HepG2 (cell line): ENCODE measurements around the gene FN1. TPM values are rescaled to one million over a fixed set of nuclear protein-coding genes. Genes with fewer than 3 reads are reported as not detected.

Source experiments
- ARID5B ChIP-seq: IDR thresholded peaks from 2 replicates; pipeline ENCODE4 v1.4.0; 2020; ENCODE audit warnings: mild to moderate bottlenecking, missing genetic modification reagents
- ATF3 ChIP-seq: sonication (generic); formaldehyde crosslinking; IDR thresholded peaks from 2 replicates; pipeline ENCODE4 v1.4.0; 2020; ENCODE audit warnings: missing genetic modification reagents
- DNMT3B ChIP-seq: conservative IDR thresholded peaks from 2 replicates; pipeline ENCODE4 v1.6.1; 2016; ENCODE audit warnings: missing biosample characterization, control low read depth
- GABPB1 ChIP-seq: IDR thresholded peaks from 2 replicates; pipeline ENCODE4 v1.6.1; 2016; ENCODE audit warnings: mild to moderate bottlenecking, missing genetic modification reagents, moderate library complexity, missing compliant biosample characterization
- MYC ChIP-seq: sonication (generic); formaldehyde crosslinking; IDR thresholded peaks from 2 replicates; pipeline ENCODE4 v1.9.0; 2021; ENCODE audit warnings: missing genetic modification reagents, borderline replicate concordance
- NFIC ChIP-seq: IDR thresholded peaks from 2 replicates; pipeline ENCODE4 v1.6.1; 2012; ENCODE audit warnings: mild to moderate bottlenecking, low read length, inconsistent platforms
- NPAS2 ChIP-seq: sonication (generic); formaldehyde crosslinking; IDR thresholded peaks from 2 replicates; pipeline ENCODE4 v1.8.0; 2022; ENCODE audit warnings: mild to moderate bottlenecking, missing genetic modification reagents, borderline replicate concordance
- NR2F2 ChIP-seq: IDR thresholded peaks from 2 replicates; pipeline ENCODE4 v1.6.1; 2012; ENCODE audit warnings: low read depth, inconsistent platforms, borderline replicate concordance
- TAF15 ChIP-seq: fragments of 200-400 bp; formaldehyde crosslinking; IDR thresholded peaks from one replicate; pipeline ENCODE4 v1.6.1; 2018; ENCODE audit warnings: mild to moderate bottlenecking, low read depth, low read length; ENCODE audit not compliant: poor library complexity, severe bottlenecking
- ZBED4 ChIP-seq: sonication (generic); formaldehyde crosslinking; IDR thresholded peaks from 2 replicates; pipeline ENCODE4 v1.4.0; 2020; ENCODE audit warnings: missing genetic modification reagents, borderline replicate concordance
- ZBTB26 ChIP-seq: IDR thresholded peaks from 2 replicates; pipeline ENCODE4 v1.6.1; 2016; ENCODE audit warnings: missing compliant biosample characterization, missing genetic modification reagents, borderline replicate concordance
- ZNF331 ChIP-seq: sonication (generic); formaldehyde crosslinking; IDR thresholded peaks from 2 replicates; pipeline ENCODE4 v1.4.0; 2020; ENCODE audit warnings: missing genetic modification reagents
- ZNF430 ChIP-seq: sonication (generic); formaldehyde crosslinking; IDR thresholded peaks from 2 replicates; pipeline ENCODE4 v1.9.0; 2021; ENCODE audit warnings: mild to moderate bottlenecking, missing genetic modification reagents
- ZNF468 ChIP-seq: sonication (generic); formaldehyde crosslinking; IDR thresholded peaks from 2 replicates; pipeline ENCODE4 v1.8.0; 2022; ENCODE audit warnings: mild to moderate bottlenecking, moderate library complexity, missing genetic modification reagents
- ZNF512 ChIP-seq: sonication (generic); formaldehyde crosslinking; IDR thresholded peaks from 2 replicates; pipeline ENCODE4 v1.4.0; 2020; ENCODE audit warnings: mild to moderate bottlenecking, missing genetic modification reagents
- polyA plus RNA-seq, 8 experiments: library from polyadenylated mRNA; depleted of rRNA in 3 of 8; stranded (reverse) in 7 of 8; unstranded in 1 of 8; fragments of >200 nt; fragmentation: Illumina TruSeq in 4 of 8; extraction: Trizol in 4 of 8; gene quantifications; 2 replicates each; pipeline versions ENCODE4 v1.2.1 to v1.2.3, GENCODE V29; 2011 to 2016; ENCODE audit warnings: low read depth in 4 of 8, missing spikeins in 1 of 8, mixed read lengths in 1 of 8; ENCODE audit not compliant: insufficient read depth in 1 of 8
- total RNA-seq, 5 experiments: library from RNA; depleted of rRNA; stranded (reverse); fragments of >200 nt; fragmentation: Illumina TruSeq; extraction: Trizol; gene quantifications; 2 replicates each; pipeline ENCODE4 v1.2.3, GENCODE V29; 2016; ENCODE audit warnings: low read depth in 1 of 5

Gene FN1
- total and polyA plus RNA-seq, 2 of the 13 experiments (the other 11 are each of a cell fraction or from before 2014, with no cell fraction given) = 1,847 to 6,471 TPM

GRCh38 chr2:215420471-215420935, 15.4 kb downstream of the FN1 start (continued):
- TF ChIP-seq NFIC = peak; percentile 13
- TF ChIP-seq TAF15 = no peak
- TF ChIP-seq ZNF468 (CRISPR knock-in tag) = no peak
- TF ChIP-seq MYC = peak; percentile 39; the same call in 1 of the 2 replicates
- peak; percentile 62; the same call in 1 of the 2 replicates for TF ChIP-seq ZNF430 (CRISPR knock-in tag)
- no peak for TF ChIP-seq ZNF512 (CRISPR knock-in tag)
- peak; percentile 24; the same call in 1 of the 2 replicates for TF ChIP-seq ZBED4 (CRISPR knock-in tag)
- peak; percentile 42; the same call in 1 of the 2 replicates for TF ChIP-seq NR2F2
- peak; percentile 70 for TF ChIP-seq ZNF331 (CRISPR knock-in tag)
- peak; percentile 51; the same call in 1 of the 2 replicates for TF ChIP-seq ATF3 (CRISPR knock-in tag)
- TF ChIP-seq ZBTB26 = peak; percentile 31; the same call in 1 of the 2 replicates
- TF ChIP-seq ARID5B (CRISPR knock-in tag) = peak; percentile 91
- TF ChIP-seq GABPB1 (CRISPR knock-in tag) = no peak; the same call in none of the 2 replicates
- TF ChIP-seq DNMT3B (CRISPR knock-in tag) = no peak
- no peak for TF ChIP-seq NPAS2
